ENCODE measurements around the gene ZNF507.
"Not testable (repeated sequence)": the region's sequence is repeated elsewhere in the genome, so short reads cannot be mapped to it uniquely, and the experiment has no call there.

Gene ZNF507

DNA sequence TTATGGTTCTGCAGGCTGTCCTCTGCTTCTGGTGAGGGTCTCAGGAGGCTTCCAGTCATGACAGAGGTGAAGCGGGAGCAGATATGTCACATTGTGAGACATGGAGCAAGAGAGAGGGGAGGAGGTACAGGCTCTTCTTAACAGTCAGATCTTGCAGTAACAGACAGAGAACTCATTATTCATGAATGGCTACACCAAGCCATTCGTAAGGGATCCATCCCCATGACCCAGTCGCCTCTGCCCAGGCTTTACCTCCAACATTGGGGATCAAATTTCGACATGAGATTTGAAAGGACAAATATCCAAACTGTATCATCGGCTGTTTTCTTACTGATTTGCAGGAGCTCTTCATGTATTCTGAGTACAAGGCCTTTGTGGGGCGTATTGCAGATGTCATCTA, 21.7 kb downstream of the ZNF507 start:
- FAIRE-seq (no peak), DNase-seq (ENCODE audit: low spot score) (no peak)

DNA sequence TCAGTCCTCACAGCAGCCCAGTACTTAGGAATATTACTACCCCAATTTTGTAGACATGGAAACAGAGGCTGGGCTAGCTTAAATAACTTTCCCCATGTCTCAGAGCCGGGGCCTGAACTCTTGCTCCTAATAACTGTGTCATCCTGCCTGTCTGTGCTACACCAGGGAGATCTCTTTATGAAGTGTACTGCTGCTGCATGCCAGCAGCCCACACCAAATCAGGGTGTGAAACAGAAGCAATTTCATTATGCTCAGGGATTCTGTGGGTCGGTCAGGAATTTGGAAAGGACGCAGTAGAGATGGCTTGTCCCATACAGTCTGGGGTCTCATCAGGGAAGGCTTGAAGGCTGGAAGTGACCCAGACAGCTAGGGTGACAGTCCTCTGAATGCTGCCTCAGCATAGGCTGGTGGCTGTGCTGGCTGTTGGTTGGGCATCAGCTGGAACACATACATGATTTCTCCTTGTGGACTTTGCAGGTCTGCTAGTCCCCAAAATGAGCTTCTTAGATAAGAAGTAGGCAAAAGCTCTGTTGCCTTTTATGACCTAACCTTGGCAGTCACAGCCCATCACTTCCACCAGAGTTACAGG, 22.6 kb downstream of the ZNF507 start:
- FAIRE-seq = no peak

DNA sequence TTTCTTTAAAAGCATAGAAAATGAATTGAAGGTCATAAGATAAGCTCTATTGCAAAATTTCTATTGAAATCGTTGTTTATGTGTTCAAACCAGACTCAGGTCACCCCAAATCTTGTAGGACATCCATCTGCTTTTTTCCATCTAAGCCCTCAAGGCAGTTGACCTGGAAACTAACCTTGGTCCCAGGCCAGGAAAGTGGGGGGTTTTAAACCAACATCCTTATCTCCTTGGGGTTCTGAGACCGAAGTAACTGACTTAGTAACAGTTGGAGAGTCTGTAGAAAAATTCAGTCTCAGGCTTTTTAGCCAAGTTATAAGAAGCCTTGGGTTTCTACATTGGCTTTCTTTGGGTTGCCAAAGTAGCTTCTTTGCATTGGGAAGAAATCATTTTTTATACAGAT, 23.4 kb downstream of the ZNF507 start:
- DNase-seq (ENCODE audit: low spot score) = no peak
- FAIRE-seq = no peak

More for the DNA sequence above, 22.6 kb downstream of the ZNF507 start:
- no peak for DNase-seq (ENCODE audit: low spot score)

DNA sequence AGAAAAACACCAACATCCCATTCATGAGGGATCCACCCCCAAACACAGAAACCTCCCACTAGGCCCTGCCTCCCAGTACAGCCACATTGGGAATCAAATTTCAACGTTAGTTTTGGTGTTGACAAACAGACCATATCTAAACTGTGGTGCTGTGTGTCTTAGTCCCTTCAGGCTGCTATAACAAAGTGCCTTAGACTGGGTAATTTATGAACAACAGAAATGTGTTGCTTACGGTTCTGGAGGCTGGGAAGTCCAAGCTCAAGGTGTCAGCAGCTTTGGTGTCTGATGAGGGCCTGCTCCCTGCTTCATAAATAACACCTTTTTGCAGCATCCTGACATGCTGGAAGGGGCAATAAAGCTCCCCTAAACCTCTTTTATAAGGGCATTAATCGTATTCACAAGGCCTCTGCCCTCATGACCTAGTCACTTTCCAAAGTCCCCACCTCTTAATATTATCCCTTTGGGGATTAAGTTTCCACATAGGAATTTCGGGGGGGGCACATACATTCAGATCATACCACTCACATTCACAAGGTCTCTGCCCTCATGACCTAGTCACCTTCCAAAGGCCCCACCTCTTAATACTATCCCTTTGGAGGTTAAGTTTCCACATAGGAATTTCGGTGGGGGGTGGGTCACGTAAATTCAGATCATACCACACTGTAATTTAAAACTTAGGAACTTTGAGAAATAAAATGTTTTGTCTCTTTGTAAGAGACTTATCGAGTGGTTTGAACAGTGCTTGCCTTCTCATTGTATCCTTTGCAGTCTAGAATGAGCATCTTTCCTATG, 27.5 kb downstream of the ZNF507 start:
- DNase-seq (ENCODE audit: low spot score) (no peak), FAIRE-seq (no peak)

DNA sequence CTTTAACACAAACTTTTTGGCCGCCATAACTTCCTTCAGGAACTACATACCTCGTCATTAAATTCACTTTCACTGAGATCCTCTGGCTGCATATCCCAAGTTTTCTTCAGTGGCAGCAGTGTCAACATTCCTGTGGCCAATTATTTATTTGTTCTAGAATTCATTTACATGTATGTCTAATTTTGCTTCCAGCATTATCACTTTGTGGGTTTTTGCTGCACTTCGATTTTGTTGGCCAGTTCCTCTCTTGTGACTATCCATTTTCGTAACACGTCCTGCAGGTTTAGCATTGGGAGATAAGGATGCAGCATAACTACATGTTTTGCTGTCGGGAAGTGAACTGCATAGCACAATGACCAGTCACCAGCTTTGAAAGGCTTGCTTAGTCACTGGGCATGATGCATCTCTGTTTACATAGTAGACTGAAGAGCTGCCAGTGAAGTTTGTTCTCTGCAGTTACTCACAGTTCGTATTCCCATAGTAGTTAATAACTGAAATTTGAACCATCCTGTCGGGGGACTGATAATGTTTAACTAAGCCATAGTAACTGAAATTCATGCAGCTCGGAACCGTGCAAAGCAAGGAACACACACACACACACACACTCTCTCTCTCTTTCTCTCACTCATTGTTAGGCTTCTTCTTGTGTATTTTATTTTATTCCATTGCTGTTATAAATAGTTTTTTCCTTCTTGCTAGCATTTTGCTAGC, 28.3 kb downstream of the ZNF507 start:
- FAIRE-seq (peak; percentile 62), DNase-seq (ENCODE audit: low spot score) (peak; percentile 82)

DNA sequence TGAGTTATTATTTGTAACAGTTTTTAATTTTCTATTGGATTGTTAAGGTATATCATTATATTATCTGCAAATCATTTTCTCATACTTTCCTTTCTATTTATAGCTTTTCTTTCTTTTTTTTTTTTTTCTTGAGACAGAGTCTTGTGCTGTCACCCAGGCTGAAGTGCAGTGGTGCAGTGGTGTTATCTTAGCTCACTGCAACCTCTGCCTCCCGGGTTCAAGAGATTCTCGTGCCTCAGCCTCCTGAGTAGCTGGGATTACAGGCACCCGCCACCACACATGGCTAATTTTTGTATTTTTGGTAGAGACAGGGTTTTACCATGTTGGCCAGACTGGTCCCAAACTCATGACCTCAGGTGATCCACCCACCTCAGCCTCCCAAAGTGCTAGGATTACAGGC, 29.0 kb downstream of the ZNF507 start:
- DNase-seq (ENCODE audit: low spot score); FAIRE-seq: not testable (repeated sequence)

DNA sequence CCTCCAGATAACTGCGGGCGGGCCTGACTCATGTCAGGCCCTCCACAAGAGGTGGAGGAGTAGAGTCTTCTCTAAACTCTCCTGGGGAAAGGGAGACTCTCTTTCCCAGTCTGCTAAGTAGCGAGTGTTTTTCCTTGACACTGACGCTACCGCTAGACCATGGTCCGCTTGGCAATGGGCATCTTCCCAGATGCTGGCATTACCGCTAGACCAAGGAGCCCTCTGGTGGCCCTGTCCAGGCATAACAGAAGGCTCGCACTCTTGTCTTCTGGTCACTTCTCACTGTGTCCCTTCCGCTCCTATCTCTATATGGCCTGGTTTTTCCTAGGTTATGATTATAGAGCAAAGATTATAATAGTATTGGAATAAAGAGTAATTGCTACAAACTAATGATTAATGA, 31.7 kb downstream of the ZNF507 start:
- DNase-seq (ENCODE audit: low spot score); FAIRE-seq: not testable (repeated sequence)

DNA sequence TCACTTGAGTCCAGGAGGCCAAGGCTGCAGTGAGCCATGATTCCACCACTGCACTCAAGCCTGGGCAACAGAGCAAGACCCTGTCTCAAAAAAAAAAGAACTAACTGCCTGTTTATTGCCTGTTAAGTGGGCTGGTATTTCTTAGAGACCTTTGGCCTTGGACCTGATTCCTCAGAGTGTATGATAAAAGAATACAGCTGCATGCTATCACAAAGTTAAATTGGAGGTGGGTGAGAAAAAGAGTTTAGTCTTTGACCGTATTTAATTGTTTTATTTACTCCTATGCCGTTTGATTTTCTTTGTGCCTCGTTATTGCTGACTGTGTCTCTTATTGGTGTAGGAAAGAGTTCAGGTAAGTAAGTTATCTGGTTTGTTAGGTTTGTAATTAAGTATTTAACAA, 34.9 kb downstream of the ZNF507 start:
- FAIRE-seq = no peak

DNA sequence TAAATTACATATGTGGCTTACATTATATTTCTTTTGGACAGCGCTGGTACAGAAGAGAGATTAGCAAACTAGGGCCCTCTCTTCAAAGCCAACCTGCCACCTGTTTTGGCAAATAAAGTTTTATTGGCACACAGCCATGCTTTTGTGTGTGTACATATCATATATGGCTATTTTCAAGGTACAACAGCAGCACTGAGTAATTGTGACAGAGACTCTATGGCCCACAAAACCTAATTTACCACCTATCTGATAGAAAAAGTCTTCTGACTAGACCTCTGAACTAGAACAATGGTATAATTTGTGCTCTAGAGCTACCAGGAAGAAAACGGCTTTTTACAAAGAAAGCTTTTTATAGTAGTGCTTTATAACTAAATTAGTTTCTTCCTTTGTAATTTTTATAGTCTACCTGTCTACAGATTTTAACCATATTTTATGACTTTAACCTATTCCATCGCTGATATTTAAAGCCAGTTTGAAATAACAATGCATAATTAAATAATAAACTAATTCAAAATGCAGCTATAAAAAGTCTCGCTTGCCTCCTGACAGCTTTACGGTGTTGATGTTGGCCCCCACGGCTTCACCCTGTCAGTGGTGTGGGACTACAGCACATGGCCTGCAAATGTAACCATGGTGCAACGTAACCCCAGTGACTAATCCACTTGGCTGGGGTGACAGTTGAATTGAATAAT, 42.4 kb downstream of the ZNF507 start:
- no peak for FAIRE-seq
- no peak for DNase-seq (ENCODE audit: low spot score)

More for the DNA sequence above, 34.9 kb downstream of the ZNF507 start:
- no peak for DNase-seq (ENCODE audit: low spot score)

DNA sequence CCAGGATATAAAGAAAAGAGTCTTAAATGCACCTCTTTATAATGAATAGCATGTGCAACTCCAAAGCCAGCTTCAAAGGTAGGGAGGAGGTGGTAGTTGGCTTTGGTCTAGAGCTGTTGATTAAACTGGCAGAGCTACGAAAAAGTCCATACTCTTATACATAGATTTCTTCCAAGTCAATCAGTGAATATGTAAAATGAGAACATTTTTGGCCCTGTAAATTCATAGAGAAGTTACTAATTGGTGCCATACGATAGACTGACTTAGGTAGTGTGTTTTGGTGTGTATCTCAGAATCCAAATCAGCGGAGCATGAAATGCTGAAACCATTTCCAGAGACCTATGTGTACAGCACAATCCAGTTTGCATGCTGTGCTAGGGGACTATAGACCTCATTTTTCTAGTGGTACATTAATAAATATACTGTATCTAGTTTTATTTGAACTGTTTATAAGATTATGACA, 43.0 kb downstream of the ZNF507 start:
- DNase-seq (ENCODE audit: low spot score) = no peak
- FAIRE-seq = no peak

DNA sequence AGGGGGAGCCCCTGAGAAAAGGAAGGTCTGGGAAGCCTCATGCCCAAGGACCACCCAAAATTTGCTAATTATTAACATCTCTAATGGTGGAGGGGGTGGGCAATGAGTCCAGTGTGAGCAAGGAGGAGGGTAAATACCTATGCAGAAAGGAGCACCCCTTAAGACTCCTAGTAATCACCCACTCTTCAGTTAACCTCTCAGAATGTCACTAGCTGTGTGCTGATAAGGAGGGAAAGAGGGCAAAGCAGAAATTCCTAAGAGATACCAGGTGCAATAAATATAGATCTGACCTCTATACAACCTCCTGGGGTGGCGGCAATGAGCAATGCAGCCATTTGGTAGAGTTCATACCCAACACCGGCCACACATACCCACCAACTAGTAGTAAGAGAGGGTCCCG, 47.5 kb downstream of the ZNF507 start:
- FAIRE-seq (no peak), DNase-seq (ENCODE audit: low spot score) (no peak)

DNA sequence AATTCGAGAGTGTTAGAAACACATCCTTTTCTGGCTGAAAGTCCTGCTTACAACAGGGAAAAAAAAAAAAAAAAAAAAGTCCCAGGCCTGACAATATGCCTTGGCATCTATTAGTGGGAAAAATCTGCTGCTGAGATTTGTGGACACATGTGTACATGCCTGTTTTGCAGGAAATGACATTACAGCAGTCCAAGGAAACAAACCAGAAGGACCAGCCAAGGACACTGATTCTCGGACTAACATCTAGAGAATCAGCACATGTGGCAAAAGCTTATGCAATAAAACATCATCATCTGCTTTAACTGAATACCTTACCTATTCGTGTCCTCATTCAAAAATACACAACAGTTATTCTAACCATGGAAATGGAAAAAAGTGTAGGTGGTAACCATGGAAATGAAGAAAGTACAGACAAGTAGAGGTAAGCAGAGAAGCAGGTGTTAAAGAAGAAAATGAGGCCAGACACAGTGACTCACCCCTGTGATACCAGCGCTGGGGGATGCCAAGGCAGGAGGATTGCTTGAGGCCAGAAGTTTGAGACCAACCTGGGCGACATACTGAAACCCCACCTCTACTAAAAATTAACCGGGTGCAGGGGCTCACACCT, 50.7 kb downstream of the ZNF507 start:
- no peak for DNase-seq (ENCODE audit: low spot score)
- no peak for FAIRE-seq

DNA sequence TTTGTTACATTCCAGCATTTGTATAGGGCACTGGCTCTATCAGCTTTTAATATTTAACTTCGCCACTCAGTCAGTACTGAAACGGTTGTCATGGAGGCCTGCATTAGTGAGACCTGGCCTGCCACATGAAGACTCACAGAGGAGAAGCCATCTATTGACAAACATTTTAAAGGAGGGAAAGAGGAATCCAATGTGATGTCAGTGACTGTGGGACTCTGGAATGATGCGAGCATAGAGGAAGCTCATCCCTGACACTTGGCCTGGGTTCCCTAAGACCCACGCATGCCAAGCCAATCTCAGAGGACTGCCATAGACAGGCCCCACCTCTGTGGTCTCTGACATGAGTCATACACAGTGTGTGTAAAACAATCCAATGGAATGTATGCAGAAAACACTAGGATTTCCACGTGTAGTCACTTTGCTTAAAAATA, 52.3 kb downstream of the ZNF507 start:
- DNase-seq (ENCODE audit: low spot score) (peak; percentile 35), FAIRE-seq (peak; percentile 9)

DNA sequence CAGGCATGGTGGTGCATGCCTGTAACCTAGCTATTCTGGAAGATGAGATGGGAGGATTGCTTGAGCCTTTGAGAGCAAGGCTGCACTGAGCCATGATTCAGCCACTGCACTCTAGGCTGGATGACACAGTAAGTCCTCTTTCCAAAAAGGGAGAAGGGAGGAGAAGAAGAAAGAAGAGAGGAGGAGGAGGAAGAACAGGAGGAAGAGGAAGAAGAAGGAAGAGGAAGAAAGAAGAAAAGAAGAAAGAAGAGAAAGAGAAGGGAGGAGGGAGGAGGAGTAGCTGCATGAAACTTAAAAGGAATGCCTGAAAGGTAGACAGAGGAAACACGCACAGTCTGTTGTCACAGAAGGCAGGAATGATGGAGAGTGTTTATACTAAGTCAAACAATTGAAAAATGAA, 56.6 kb downstream of the ZNF507 start:
- FAIRE-seq = no peak
- DNase-seq (ENCODE audit: low spot score) = no peak

DNA sequence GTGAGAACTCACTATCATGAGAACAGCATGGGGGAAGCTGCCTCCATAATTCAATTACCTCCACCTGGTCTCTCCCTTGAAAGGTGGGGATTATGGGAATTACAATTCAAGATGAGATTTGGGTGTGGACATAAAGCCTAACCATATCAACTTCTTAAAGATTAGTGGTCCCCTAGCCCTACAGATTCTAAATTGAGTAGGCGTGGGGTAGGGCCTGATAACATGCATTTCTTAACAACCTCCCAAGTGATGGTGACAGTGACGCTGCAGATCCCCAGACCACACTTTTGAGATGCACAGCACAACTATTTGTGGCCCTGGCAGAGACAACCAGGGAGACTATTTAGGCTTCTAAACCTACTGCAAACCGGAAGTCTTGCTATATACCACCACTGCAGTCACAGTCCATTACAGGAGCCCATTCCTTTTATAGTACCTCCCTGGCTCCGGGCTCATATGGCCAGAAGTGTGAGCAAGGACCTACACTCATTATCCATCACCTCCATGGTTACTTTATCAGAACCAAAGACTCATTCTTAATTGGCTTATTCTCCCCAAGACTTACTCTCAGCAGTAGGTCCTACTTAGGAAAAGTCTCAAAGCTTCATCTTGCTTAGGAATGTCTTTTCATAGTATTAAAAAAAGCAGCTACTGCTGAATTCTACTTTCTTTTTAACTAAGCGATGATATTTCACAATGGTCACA, 58.0 kb downstream of the ZNF507 start:
- no peak for FAIRE-seq
- DNase-seq (ENCODE audit: low spot score) = no peak

DNA sequence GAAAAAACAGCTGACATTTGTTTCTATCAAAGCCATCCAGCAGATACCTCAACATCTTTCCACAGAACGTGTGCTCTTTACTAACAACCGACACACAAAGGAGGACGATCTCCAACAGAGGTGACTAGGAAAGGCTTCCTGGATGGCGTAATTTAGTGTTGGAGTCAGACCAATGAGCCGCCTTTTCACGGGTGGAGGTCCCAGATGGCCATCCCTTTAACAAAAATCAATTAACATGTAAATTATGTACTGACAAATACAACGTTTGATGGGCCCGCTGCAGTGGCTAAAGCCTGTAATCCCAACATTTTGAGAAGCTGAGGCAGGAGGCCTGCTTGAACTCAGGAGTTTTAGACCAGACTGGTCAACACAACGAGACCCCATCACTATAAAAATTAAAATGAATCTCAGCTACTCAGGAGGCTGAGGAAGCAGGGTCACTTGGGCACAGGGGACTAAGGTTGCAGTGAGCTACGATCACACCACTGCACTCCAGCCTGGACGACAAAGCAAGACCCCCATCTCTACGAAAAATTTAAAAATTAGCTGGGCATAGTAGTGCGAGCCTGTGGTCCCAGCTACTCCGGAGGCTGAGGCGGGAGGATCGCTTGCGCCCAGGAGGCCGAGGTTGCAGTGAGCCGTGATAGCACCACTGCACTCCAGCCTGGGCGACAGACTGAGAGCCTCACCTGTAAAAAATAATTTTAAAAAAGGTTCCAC, 59.0 kb downstream of the ZNF507 start:
- no peak for FAIRE-seq
- DNase-seq (ENCODE audit: low spot score) = no peak

DNA sequence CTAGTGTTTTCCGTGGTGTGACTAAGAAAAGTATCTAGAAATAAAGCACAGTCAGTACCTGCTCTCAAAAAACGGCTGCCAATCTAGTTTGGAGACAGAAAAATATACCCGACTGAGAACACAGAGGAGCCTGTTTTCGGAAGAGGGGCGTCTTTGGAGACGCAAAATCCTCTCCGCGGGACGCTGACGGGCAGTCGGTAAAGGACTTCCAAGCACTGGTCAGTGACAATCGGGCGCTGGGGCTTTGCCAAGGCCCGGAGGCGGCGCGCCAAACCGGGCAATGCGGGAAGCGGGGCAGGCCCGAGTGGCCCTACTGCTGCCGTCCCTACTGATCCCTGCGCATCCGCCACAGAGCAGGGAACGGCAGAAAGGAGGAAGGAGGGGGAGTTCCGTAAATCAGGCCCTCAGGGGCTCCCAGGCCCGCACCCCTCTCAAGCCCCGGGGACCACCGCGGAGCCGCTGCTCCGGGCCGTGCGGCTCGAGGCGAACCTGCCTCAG, 59.6 kb downstream of the ZNF507 start:
- FAIRE-seq = no peak

DNA sequence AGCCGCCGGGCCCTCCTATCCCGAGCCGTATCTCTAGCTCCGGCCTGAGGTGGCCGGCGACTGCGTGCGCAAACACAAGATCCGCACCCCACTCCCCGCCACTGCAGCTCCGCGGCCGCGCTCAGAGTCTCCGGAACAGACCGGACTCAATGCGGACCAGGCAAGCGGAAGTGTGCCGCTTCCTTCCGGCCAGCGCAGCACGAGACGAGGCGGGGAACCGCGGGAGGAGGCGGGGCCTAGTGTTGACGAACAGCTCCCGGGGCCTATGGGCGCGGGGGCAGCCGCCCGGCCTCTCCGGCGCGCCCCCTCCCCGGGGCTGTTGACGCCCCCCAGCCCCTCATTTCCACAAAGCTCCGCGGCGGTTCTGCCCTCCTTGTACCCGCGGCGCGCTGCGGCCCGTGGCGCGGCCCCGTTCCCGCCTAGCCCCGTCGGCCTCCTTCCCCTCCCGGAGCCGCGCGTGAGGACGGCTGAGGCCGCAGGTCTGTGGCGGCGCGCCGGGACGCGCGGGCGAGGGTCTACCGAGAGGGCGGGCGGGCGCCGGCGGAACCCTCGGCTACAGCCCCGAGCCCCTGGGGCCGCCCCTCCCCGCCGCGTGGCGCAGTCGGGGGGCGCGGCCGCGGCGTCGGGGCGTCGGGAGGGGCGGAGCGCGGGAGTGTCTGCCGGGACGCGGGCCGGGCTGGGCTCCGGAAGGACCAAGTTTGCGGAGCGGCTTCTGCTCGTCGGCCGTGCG, 60.2 kb downstream of the ZNF507 start, which contains the start of gene DPY19L3:
Gene DPY19L3 (plus strand): TSS at position 340 of the 730 bp plus-strand sequence. CDS start 2,484 bp downstream, outside the sequence.
- DNase-seq (ENCODE audit: low spot score) (peak; percentile 96), FAIRE-seq (peak; percentile 81)

More for the DNA sequence above, 59.6 kb downstream of the ZNF507 start:
- DNase-seq (ENCODE audit: low spot score) = peak; percentile 40
